HCT116 (cell line): ENCODE measurements around the gene CHRND. TPM values are rescaled to one million over a fixed set of nuclear protein-coding genes. Genes with fewer than 3 reads are reported as not detected.

Experiments used
- ATAC-seq: fragments of 200-7000 bp; cut with Tn5 transposase; 2 replicates; pipeline ENCODE4 v1.9.1; 2020; ENCODE audit warnings: mild to moderate bottlenecking, moderate library complexity
- BruUV-seq: library from RNA; stranded (reverse); fragments of 400-500 nt; replicated peaks from 2 replicates; lab custom pipeline; 2021; lab: Mats Ljungman, UMichigan
- CTCF ChIA-PET: fragments of 300-600 bp; sonication (Branson Sonifier 250); formaldehyde crosslinking; loops from one replicate; lab custom pipeline; 2021; ENCODE audit warnings: antibody characterized with exemption; lab: Charles Lee
- POLR2A ChIA-PET: fragments of 300-600, 350-600 bp; sonication (Branson Sonifier 250); formaldehyde crosslinking; loops from one replicate; lab custom pipeline; 2021; ENCODE audit warnings: antibody characterized with exemption; lab: Charles Lee
- RAD21 ChIA-PET, 2 experiments: fragments of 300-600 bp; sonication (Branson Sonifier 250); formaldehyde crosslinking; loops; one replicate each; lab custom pipeline; 2023; ENCODE audit warnings: low total read pairs in 2 of 2; ENCODE audit not compliant: uncharacterized antibody in 2 of 2, unreplicated experiment in 2 of 2, low non-redundant PET in 1 of 2; lab: Charles Lee
- DNase-seq: peaks from one replicate; pipeline ENCODE4 v3.0.0-alpha.2; 2010; ENCODE audit warnings: low read depth, low spot score
- H2AFZ ChIP-seq: fragments of 200-600 bp; shearing (Covaris generic), sonication (generic); 2 replicates; pipeline ENCODE4 v1.6.1; 2017; ENCODE audit warnings: low read depth, mixed run types, mixed read lengths, antibody characterized with exemption, low read length; ENCODE audit not compliant: poor library complexity, severe bottlenecking
- H3K27ac ChIP-seq: 2 replicates; pipeline ENCODE4 v1.5.1; 2012; ENCODE audit warnings: low read depth, low read length
- H3K27me3 ChIP-seq: fragments of 200-600 bp; sonication (generic); 2 replicates; pipeline ENCODE4 v1.6.1; 2016; ENCODE audit warnings: mixed run types, low read length, mixed read lengths; ENCODE audit not compliant: insufficient read depth
- H3K36me3 ChIP-seq, 2 experiments: fragments of 200-500 bp in 1 of 2; fragments of 200-600 bp in 1 of 2; sonication (Bioruptor generic) in 1 of 2; sonication (generic) in 1 of 2; 2 replicates each; pipeline versions ENCODE4 v1.5.1 to v1.6.1; 2014 to 2016; ENCODE audit warnings: low read length in 2 of 2, inconsistent platforms in 1 of 2, mixed read lengths in 1 of 2, mixed run types in 1 of 2; ENCODE audit not compliant: insufficient read depth in 2 of 2, control insufficient read depth in 1 of 2
- H3K4me1 ChIP-seq, 2 experiments: fragments of 200-600 bp in 1 of 2; sonication (generic) in 1 of 2; 2 replicates each; pipeline versions ENCODE4 v1.5.1 to v1.6.1; 2012 to 2017; ENCODE audit warnings: low read length in 2 of 2, inconsistent platforms in 1 of 2, mild to moderate bottlenecking in 1 of 2, mixed read lengths in 1 of 2, mixed run types in 1 of 2, moderate library complexity in 1 of 2; ENCODE audit not compliant: insufficient read depth in 2 of 2, control insufficient read depth in 1 of 2
- H3K4me2 ChIP-seq: fragments of 200-600 bp; sonication (generic); 2 replicates; pipeline ENCODE4 v1.6.1; 2017; ENCODE audit warnings: mixed run types, low read length, mixed read lengths
- H3K4me3 ChIP-seq, 2 experiments: fragments of 200-600 bp in 1 of 2; sonication (generic) in 1 of 2; replicated peaks in 1 of 2; 2 replicates each; pipeline ENCODE4 v1.5.1; 2011 to 2016; ENCODE audit warnings: low read length in 2 of 2, control low read depth in 1 of 2, low read depth in 1 of 2, mild to moderate bottlenecking in 1 of 2, mixed read lengths in 1 of 2, mixed run types in 1 of 2
- H3K79me2 ChIP-seq: fragments of 200-600 bp; sonication (generic); 2 replicates; pipeline ENCODE4 v1.6.1; 2017; ENCODE audit warnings: mild to moderate bottlenecking, mixed run types, low read length, moderate library complexity, mixed read lengths; ENCODE audit not compliant: insufficient read depth
- H3K9ac ChIP-seq: fragments of 200-600 bp; sonication (generic); 2 replicates; pipeline ENCODE4 v1.6.1; 2016; ENCODE audit warnings: low read length, mixed read lengths
- H3K9me2 ChIP-seq: fragments of 200-600 bp; sonication (generic), shearing (Covaris generic); 2 replicates; pipeline ENCODE4 v1.6.1; 2017; ENCODE audit warnings: mixed run types, mild to moderate bottlenecking, moderate library complexity; ENCODE audit not compliant: insufficient read depth
- H3K9me3 ChIP-seq, 2 experiments: fragments of 200-500 bp in 1 of 2; fragments of 200-600 bp in 1 of 2; sonication (Bioruptor generic) in 1 of 2; sonication (generic) in 1 of 2; 2 replicates each; pipeline ENCODE4 v1.6.1; 2014 to 2017; ENCODE audit warnings: low read length in 2 of 2, mixed read lengths in 2 of 2, inconsistent platforms in 1 of 2, low read depth in 1 of 2, mild to moderate bottlenecking in 1 of 2, mixed run types in 1 of 2, moderate library complexity in 1 of 2; ENCODE audit not compliant: control insufficient read depth in 1 of 2, insufficient read depth in 1 of 2
- H4K20me1 ChIP-seq: fragments of 200-600 bp; sonication (generic), shearing (Covaris generic); 2 replicates; pipeline ENCODE4 v1.6.1; 2017; ENCODE audit warnings: mixed run types, mild to moderate bottlenecking, moderate library complexity; ENCODE audit not compliant: insufficient read depth
- ATF3 ChIP-seq: IDR thresholded peaks from 2 replicates; pipeline ENCODE4 v1.6.1; 2012
- CBX3 ChIP-seq: IDR thresholded peaks from 2 replicates; pipeline ENCODE4 v1.6.1; 2012; ENCODE audit warnings: low read depth
- EZH2 ChIP-seq: fragments of 200-600 bp; sonication (generic); IDR thresholded peaks from 2 replicates; pipeline ENCODE4 v1.6.1; 2017; ENCODE audit warnings: antibody characterized with exemption, mixed run types
- RAD21 ChIP-seq: IDR thresholded peaks from 2 replicates; pipeline ENCODE4 v1.6.1; 2012; ENCODE audit warnings: low read depth, mild to moderate bottlenecking
- SIN3A ChIP-seq: IDR thresholded peaks from 2 replicates; pipeline ENCODE4 v1.6.1; 2012; ENCODE audit warnings: low read depth
- SP1 ChIP-seq: IDR thresholded peaks from 2 replicates; pipeline ENCODE4 v1.6.1; 2012; ENCODE audit warnings: low read depth
- YY1 ChIP-seq: IDR thresholded peaks from 2 replicates; pipeline ENCODE4 v1.6.1; 2011; ENCODE audit warnings: low read length, low read depth, moderate library complexity, mild to moderate bottlenecking; ENCODE audit not compliant: insufficient replicate concordance; ENCODE audit errors: extremely low read depth
- ZBTB33 ChIP-seq: IDR thresholded peaks from 2 replicates; pipeline ENCODE4 v1.6.1; 2011; ENCODE audit warnings: mild to moderate bottlenecking, low read length, moderate library complexity; ENCODE audit not compliant: insufficient replicate concordance; ENCODE audit errors: extremely low read depth
- ZNF274 ChIP-seq: fragments of 200-500 bp; sonication (Bioruptor generic); IDR thresholded peaks from 2 replicates; pipeline ENCODE4 v1.6.1; 2014; ENCODE audit warnings: mild to moderate bottlenecking, low read depth, low read length, inconsistent platforms
- intact Hi-C: fragments of 100-400 bp; cut with micrococcal nuclease; formaldehyde crosslinking; loops from 2 replicates; pipeline ENCODE4 v1.10.0; 2022
- total RNA-seq: library from RNA; stranded (reverse); gene quantifications from one replicate; pipeline ENCODE4 v1.2.1, GENCODE V29; 2021; ENCODE audit not compliant: unreplicated experiment
- TF ChIP-seq, protein P1 (sequence below), 3 experiments: fragments of 200-600 bp in 1 of 3; sonication (generic) in 1 of 3; IDR thresholded peaks in 2 of 3; conservative IDR thresholded peaks in 1 of 3; 2 replicates each; pipeline ENCODE4 v1.5.1; 2012 to 2017; ENCODE audit warnings: low read depth in 2 of 3, low read length in 2 of 3, antibody characterized with exemption in 1 of 3, borderline replicate concordance in 1 of 3, control low read depth in 1 of 3, mild to moderate bottlenecking in 1 of 3, mixed read lengths in 1 of 3, mixed run types in 1 of 3, moderate library complexity in 1 of 3; ENCODE audit not compliant: insufficient read depth in 1 of 3

The CHRND gene
- total RNA-seq, 1 experiment from 2014 or later = not detected

- H3K4me3 ChIP-seq = no peak overlapping the region
- no peaks in the 10 kb centered on the region for H4K20me1 ChIP-seq
- DNase-seq = no peak
- H3K36me3 ChIP-seq = no peaks in the 10 kb centered on the region
- POLR2A ChIA-PET = no interaction called here
- intact Hi-C loops = no loop called here
- peaks cover 0 to 8% of the 10 kb centered on the region in 2 experiments; a peak in 3 of 4 replicates for H3K9me3 ChIP-seq
- H3K9ac ChIP-seq = no peak overlapping the region
- H3K27me3 ChIP-seq = no peaks in the 10 kb centered on the region
- no peak for ATAC-seq
- no TSS peak for BruUV-seq
- H3K79me2 ChIP-seq = no peaks in the 10 kb centered on the region
- no peaks in the 10 kb centered on the region for H3K9me2 ChIP-seq
- H3K27ac ChIP-seq = no peak overlapping the region
- CTCF ChIA-PET = no interaction called here
- no peak overlapping the region for H3K4me2 ChIP-seq
- RAD21 ChIA-PET = no interaction called here
- 0 out of 4 replicates have a peak, but pooled peaks cover 0 to 3% of the 10 kb centered on the region in 2 experiments for H3K4me1 ChIP-seq
- TF ChIP-seq CBX3 (no peak), YY1 (no peak), SIN3A (no peak), RAD21 (no peak), ZNF274 (no peak), ATF3 (no peak), ZBTB33 (no peak), EZH2 (no peak), SP1 (no peak)
- TF ChIP-seq, protein P1, sequence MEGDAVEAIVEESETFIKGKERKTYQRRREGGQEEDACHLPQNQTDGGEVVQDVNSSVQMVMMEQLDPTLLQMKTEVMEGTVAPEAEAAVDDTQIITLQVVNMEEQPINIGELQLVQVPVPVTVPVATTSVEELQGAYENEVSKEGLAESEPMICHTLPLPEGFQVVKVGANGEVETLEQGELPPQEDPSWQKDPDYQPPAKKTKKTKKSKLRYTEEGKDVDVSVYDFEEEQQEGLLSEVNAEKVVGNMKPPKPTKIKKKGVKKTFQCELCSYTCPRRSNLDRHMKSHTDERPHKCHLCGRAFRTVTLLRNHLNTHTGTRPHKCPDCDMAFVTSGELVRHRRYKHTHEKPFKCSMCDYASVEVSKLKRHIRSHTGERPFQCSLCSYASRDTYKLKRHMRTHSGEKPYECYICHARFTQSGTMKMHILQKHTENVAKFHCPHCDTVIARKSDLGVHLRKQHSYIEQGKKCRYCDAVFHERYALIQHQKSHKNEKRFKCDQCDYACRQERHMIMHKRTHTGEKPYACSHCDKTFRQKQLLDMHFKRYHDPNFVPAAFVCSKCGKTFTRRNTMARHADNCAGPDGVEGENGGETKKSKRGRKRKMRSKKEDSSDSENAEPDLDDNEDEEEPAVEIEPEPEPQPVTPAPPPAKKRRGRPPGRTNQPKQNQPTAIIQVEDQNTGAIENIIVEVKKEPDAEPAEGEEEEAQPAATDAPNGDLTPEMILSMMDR (IDR thresholded peaks at IDR 0.05 in 2 of 3, conservative IDR thresholded peaks at IDR 0.05 in 1 of 3; ENCODE audit: borderline replicate concordance in 1 of 3, insufficient read depth in 1 of 3, low read depth in 2 of 3, low read length in 2 of 3) = no peak
- H2AFZ ChIP-seq = no peak overlapping the region
These were observed 9.1 kb downstream of the CHRND start for GRCh38 chr2:232534940-232535651.
